HG02884 (cell line): ENCODE data around the gene ELF2.
"Not testable (repeated sequence)": the region's sequence is repeated elsewhere in the genome, so short reads cannot be mapped to it uniquely, and the experiment has no call there.

Experiments used
- ATAC-seq: cut with Tn5 transposase; IDR thresholded peaks from one replicate; pipeline ENCODE4 v1.9.1; 2021; ENCODE audit warnings: mild to moderate bottlenecking, moderate library complexity; ENCODE audit not compliant: unreplicated experiment

Gene ELF2

GRCh38 chr4:139144911-139145551, 32.0 kb downstream of the ELF2 start:
- ATAC-seq, result no peak

GRCh38 chr4:139144161-139144859, 32.7 kb downstream of the ELF2 start:
- ATAC-seq, result no peak

- no peak for ATAC-seq
These were observed 34.0 kb downstream of the ELF2 start for GRCh38 chr4:139142980-139143379.

- ATAC-seq, result peak; percentile 79
These were observed 34.9 kb downstream of the ELF2 start for GRCh38 chr4:139142087-139142486.

GRCh38 chr4:139137763-139138162, 39.3 kb downstream of the ELF2 start:
- no peak for ATAC-seq

DNA sequence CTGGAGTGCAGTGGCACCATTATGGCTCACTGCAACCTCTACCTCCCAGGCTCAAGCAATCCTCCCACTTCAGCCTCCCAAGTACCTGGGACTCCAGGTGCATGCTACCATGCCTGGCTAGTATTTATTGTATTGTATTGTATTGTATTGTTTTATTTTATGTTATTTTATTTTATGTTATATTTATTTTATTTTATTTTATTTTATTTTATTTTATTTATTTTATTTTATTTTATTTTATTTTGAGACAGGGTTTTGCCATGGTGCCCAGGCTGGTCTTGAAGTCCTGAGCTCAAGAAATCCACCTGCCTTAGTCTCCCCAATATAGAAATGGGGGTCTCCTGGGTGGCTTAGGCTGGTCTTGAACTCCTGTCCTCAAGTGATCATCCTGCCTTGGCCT, 42.6 kb downstream of the ELF2 start:
- no peak for ATAC-seq

DNA sequence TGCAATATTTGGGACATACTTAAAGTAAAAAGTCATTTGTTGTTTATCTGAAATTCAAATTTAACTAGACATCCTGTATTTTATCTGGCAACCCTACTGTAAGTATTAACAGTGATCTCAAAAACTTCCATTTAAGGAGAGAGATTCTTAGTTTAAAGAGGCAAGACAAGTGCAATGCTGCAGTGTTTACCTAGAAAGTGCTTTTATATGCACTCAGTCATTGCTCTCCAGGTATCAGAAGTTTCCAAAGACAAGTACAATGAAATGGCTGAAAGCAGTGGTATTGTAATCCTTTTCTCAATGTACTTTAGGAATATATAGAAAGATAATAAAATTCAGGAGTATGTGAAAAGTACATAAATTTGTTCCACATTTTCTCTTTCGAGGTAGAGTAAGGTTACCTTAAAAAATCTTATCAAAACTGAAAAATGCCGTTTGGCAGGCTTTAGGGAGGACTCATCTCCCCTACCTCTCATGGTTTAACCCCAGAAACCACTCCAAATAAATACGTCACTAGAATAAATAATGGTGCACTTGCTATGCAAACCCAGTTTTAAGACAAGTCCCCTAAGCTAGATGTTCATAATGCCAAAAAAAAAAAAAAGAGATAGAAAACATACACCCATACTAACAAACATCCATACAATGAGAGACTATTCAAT, 45.7 kb downstream of the ELF2 start:
- ATAC-seq, result no peak

GRCh38 chr4:139129206-139129605, 47.8 kb downstream of the ELF2 start:
- ATAC-seq, result no peak

GRCh38 chr4:139126898-139127297, 50.1 kb downstream of the ELF2 start:
- ATAC-seq, result no peak

GRCh38 chr4:139123910-139124309, 53.1 kb downstream of the ELF2 start:
- no peak for ATAC-seq

DNA sequence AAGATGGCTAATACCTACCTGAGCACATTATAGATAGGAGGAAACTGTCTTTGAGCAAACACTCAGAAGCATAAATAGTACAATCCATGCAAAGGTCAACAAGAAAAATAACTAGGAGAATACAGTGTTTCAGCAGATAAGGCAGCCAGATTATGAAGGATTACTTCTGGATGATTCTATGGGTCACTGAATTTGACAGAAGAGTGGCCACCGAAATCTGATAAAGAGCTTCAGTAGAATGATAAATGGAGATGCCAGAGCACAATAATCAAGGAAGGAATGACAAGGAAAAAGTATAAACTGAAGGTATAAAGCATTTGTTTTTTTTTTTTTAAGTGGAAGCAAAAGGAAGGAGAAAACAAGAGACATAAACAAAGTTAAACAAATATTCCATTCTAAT, 58.7 kb downstream of the ELF2 start:
- ATAC-seq, result no peak

- ATAC-seq, result no peak
These were observed 61.8 kb downstream of the ELF2 start for GRCh38 chr4:139115226-139115625.

DNA sequence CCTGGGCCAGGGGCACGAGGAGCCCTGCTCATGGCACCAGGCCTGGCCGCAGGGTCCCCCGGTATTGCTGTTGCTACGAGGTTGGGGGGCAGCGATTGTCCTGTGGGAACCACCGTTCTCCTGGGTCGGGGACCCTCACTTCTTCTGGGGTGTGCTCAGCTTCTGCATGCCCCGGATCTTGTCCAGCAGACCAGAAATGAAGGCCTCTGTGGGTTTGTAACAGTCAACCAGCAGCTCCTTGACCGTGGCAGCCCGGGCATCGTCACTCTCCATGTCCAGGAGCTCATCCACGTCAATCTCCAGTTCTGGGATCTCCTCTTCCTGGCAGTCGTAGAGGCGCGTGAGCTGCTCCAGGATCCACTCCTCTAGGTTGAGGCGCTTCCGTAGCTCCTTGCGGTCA, 62.2 kb downstream of the ELF2 start:
- not testable (repeated sequence) for ATAC-seq

DNA sequence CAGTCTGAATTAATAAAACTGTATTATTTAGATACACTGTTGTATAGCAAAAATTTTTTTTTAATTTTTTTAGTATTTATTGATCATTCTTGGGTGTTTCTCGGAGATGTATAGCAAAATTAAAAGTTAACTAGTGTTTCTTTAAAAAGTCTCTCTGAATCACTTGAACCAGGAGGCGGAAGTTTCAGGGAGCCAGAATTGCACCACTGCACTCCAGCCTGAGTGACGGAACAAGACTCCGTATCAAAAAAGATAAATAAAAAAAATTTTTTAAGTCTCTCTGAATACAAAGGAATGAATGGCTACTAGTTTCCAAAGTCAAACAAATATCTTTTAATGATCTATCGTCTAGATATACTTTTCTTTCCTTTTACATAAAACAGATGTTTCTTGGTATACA, 64.4 kb downstream of the ELF2 start:
- ATAC-seq, result no peak

DNA sequence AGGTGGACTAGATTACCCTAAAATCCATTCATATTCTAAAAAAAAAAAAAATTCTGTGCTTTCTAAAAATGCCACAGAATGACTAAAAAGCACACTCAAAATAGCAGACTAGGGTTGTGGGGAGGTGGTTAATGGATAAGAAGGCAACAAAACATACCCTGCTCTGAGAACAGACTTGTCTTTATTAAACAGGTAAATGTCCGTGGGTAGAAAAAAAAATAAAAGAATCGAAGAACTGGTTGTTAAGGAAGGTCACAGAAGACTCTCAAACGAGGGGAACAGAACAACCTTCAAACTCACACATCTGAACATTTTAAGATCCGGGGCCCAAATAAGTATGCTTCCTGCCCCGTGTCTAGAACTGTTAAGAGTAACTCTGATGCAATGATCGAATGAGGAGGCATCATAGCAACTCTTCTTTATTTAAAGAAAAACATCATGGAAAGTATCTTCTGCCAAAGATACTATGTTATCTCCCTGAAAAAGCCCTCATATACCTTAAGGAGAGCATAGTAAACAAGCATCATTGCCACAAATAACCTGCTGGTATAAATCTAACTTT, 68.4 kb downstream of the ELF2 start:
- no peak for ATAC-seq

DNA sequence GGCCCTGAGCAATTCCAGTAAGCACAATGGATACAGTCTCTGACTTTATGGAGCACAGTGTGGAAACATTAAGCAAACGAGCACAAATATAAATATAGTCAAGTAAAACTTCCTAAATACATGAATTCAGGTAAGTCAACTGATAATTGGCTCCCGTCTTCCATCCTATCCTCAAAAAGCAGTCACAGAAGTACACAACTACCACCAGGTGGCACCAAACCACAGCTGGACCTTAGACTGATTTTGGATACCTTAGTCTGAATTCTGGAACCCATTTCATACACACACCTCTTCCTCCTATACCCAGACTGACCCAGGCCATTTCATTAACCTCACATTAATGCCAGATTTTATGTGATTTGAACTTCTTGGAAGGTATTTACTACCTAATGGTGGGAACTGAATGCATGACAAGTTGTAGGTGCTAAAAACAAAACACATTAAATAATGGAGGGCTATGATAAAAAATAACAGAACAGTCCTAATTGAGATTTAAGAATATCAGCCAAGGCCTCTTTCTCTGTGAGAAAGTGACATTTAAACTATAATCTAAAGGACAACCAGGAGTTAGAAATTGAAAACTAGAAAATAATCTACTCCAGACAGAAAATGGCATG, 77.5 kb downstream of the ELF2 start:
- ATAC-seq, result peak; percentile 78

DNA sequence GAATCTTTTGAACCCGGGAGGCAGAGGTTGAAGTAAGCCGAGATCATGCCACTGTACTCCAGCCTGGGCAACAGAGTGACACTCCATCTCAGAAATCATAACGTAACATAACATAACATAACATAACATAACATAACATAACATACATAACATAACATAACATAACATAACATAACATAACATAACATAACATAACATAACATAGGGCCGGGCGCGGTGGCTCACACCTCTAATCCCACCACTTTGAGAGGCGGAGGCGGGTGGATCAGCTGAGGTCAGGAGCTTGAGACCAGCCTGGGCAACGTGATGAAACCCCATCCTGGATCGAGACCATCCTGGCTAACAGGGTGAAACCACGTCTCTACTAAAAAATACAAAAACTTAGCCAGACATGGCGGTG, 84.7 kb downstream of the ELF2 start:
- no peak for ATAC-seq

DNA sequence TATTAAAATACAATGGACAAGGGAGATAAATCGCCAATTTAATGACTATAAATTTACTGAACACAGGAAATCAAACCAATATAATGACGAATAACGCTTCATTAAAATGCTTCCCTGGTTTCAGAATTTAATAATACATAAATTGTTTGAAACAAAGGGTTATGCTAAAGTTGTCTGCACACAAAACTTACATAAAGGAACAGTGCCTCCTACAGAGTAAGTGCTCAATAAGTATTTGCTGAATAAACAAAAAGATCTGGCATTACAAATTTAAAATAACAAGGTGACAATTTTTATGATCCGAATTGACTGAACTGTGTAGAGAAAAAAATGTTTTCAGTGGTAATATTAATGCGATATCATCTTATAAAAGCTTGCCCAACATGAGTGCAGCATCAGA, 91.9 kb downstream of the ELF2 start:
- ATAC-seq, result no peak

DNA sequence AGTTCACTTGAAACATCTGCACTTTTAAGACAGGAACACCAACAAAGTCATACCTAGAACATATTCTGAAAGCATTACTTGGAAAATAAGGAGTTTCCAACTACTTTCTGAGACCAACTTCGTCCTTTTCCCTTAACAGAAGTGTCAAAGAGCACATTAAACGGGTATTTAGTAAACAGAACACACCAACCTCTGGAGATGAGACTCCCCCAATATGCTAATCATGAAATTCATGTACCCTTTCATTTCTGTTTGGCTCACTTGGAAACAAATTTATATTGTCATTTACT, 92.3 kb downstream of the ELF2 start:
- ATAC-seq, result no peak

DNA sequence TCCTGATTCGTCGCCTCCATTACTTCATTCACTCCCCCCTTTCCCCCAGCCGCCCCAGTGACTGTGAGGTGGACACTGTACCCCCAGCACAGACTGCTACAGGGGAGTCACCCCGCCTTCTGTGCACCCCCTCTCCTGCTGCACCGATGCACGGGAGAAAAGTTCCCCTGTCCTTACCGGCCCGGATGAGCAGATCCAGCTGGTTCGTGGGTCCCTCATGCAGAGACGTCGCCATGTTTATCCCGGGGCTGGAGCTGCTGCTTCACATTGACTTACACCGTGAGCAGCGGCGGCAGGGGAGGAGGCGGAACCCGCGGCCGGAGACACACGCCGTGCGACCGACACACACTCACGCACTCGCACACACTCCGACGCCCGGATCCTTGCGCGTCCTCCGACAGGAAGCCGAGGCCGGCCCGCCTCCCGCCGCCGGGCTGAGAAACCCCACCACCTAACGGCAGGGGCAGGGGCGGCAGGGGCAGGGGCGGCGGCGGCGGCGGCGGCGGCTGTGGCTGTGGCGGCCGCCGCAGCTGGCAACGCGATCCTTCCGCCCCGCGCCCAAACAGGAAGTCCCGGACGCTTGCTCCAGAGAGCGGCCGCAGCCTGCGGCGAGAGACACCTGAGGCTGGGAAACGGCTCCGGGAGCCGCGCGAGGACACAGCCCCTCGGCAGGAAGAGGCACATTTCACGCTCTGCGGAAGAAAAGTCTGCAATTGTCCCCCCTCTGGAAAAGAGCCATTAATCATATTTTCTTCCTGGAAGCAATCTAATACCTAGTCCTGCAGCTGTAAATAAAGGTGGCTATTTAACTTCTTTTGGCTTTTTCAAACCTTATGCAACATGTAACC, 92.8 kb downstream of the ELF2 start:
- ATAC-seq, result peak; percentile 59

DNA sequence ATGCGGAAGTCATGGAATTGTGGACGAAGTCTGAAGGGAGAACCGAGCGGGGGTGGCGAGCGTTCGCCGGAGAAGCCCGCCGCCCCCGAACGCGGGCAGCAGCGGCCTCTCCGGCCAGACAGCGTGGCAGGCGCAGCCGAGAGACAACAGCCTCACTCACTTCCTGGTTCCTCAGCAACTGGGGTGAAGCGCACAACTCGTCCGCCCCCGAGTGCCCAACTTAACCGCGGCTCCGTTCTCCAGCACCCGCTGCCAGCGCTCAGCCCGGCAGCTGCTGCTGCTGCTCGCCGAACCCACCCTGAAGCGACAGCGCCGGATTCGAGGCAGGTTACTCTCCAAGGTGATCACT, 93.4 kb downstream of the ELF2 start:
- ATAC-seq, result peak; percentile 25
